ENCODE data around the gene LNX1. TPM values are rescaled to one million over a fixed set of nuclear protein-coding genes. Genes with fewer than 3 reads are reported as not detected.

LNX1 gene
- total RNA-seq, 2 experiments from 2014 or later, result not detected

GRCh38 chr4:53619431-53619830 is 28.1 kb upstream of the LNX1 start:
- intact Hi-C loops (cut with micrococcal nuclease; ENCODE audit: unreplicated experiment), result no loop called here
- Histone ChIP-seq H3K9me3 (ENCODE audit: low read length) (no peaks in the 10 kb centered on the region), H3K79me2 (ENCODE audit: insufficient read depth, low read depth, low read length) (no peaks in the 10 kb centered on the region), H3K36me3 (ENCODE audit: insufficient read depth, low read length) (no peaks in the 10 kb centered on the region), H2AFZ (ENCODE audit: low read length) (no peak overlapping the region), H3K4me1 (ENCODE audit: insufficient read depth, low read length, poor library complexity, severe bottlenecking) (no peaks in the 10 kb centered on the region), H3K9me2 (ENCODE audit: insufficient read depth, low read length) (no peaks in the 10 kb centered on the region), H4K20me1 (ENCODE audit: insufficient read depth, low read length) (no peaks in the 10 kb centered on the region), H3K4me3 (ENCODE audit: low read depth, low read length, poor library complexity, severe bottlenecking) (no peak overlapping the region), H3K4me2 (ENCODE audit: low read length) (no peak overlapping the region), H3K27ac (ENCODE audit: low read depth, low read length, poor library complexity, severe bottlenecking) (no peak overlapping the region)
- no peak for DNase-seq (ENCODE audit: low spot score)
- TF ChIP-seq, protein P1, sequence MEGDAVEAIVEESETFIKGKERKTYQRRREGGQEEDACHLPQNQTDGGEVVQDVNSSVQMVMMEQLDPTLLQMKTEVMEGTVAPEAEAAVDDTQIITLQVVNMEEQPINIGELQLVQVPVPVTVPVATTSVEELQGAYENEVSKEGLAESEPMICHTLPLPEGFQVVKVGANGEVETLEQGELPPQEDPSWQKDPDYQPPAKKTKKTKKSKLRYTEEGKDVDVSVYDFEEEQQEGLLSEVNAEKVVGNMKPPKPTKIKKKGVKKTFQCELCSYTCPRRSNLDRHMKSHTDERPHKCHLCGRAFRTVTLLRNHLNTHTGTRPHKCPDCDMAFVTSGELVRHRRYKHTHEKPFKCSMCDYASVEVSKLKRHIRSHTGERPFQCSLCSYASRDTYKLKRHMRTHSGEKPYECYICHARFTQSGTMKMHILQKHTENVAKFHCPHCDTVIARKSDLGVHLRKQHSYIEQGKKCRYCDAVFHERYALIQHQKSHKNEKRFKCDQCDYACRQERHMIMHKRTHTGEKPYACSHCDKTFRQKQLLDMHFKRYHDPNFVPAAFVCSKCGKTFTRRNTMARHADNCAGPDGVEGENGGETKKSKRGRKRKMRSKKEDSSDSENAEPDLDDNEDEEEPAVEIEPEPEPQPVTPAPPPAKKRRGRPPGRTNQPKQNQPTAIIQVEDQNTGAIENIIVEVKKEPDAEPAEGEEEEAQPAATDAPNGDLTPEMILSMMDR (conservative IDR thresholded peaks at IDR 0.05; ENCODE audit: low read length), result no peak
- no peak for TF ChIP-seq EZH2phosphoT487 (IDR thresholded peaks at IDR 0.05; ENCODE audit: borderline replicate concordance, low read depth, low read length)
- ChIA-PET CTCF (ENCODE audit: unreplicated experiment) (no interaction called here), POLR2A (interaction anchor here (0.6 kb wide), 1 partner anchor 607 kb away, joined by 4 read pairs; no protein-coding TSS in a partner anchor)
- BruUV-seq (replicated peaks), result no TSS peak

GRCh38 chr4:53618321-53618720 is 27.0 kb upstream of the LNX1 start:
- Histone ChIP-seq H3K79me2 (ENCODE audit: insufficient read depth, low read depth, low read length) (no peaks in the 10 kb centered on the region), H3K9me2 (ENCODE audit: insufficient read depth, low read length) (no peaks in the 10 kb centered on the region), H3K4me1 (ENCODE audit: insufficient read depth, low read length, poor library complexity, severe bottlenecking) (no peaks in the 10 kb centered on the region), H3K4me2 (ENCODE audit: low read length) (no peak overlapping the region), H3K4me3 (ENCODE audit: low read depth, low read length, poor library complexity, severe bottlenecking) (no peak overlapping the region), H4K20me1 (ENCODE audit: insufficient read depth, low read length) (no peaks in the 10 kb centered on the region), H3K27ac (ENCODE audit: low read depth, low read length, poor library complexity, severe bottlenecking) (no peak overlapping the region), H3K9me3 (ENCODE audit: low read length) (no peaks in the 10 kb centered on the region), H3K36me3 (ENCODE audit: insufficient read depth, low read length) (no peaks in the 10 kb centered on the region), H2AFZ (ENCODE audit: low read length) (no peak overlapping the region)
- TF ChIP-seq EZH2phosphoT487 (IDR thresholded peaks at IDR 0.05; ENCODE audit: borderline replicate concordance, low read depth, low read length), result no peak
- ChIA-PET POLR2A (interaction anchor here (0.6 to 0.9 kb wide), 3 partner anchors 15 to 92 kb away, joined by 3 to 4 read pairs (median 3); no protein-coding TSS in a partner anchor), CTCF (ENCODE audit: unreplicated experiment) (no interaction called here)
- BruUV-seq (replicated peaks), result no TSS peak
- DNase-seq (ENCODE audit: low spot score), result no peak
- intact Hi-C loops (cut with micrococcal nuclease; ENCODE audit: unreplicated experiment), result no loop called here

GRCh38 chr4:53617101-53617680 is 25.9 kb upstream of the LNX1 start:
- no peaks in the 10 kb centered on the region for H4K20me1 ChIP-seq (ENCODE audit: insufficient read depth, low read length)
- H3K4me2 ChIP-seq (ENCODE audit: low read length), result no peak overlapping the region
- no peaks in the 10 kb centered on the region for H3K79me2 ChIP-seq (ENCODE audit: insufficient read depth, low read depth, low read length)
- intact Hi-C loops (cut with micrococcal nuclease; ENCODE audit: unreplicated experiment), result no loop called here
- H2AFZ ChIP-seq (ENCODE audit: low read length), result no peak overlapping the region
- no peaks in the 10 kb centered on the region for H3K9me3 ChIP-seq (ENCODE audit: low read length)
- H3K9me2 ChIP-seq (ENCODE audit: insufficient read depth, low read length), result no peaks in the 10 kb centered on the region
- no TSS peak for BruUV-seq (replicated peaks)
- ChIA-PET CTCF (ENCODE audit: unreplicated experiment) (no interaction called here), POLR2A (interaction anchor here (0.7 to 1.4 kb wide), 3 partner anchors 9 to 1039 kb away, joined by 3 read pairs; no protein-coding TSS in a partner anchor)
- no peaks in the 10 kb centered on the region for H3K4me1 ChIP-seq (ENCODE audit: insufficient read depth, low read length, poor library complexity, severe bottlenecking)
- no peak overlapping the region for H3K27ac ChIP-seq (ENCODE audit: low read depth, low read length, poor library complexity, severe bottlenecking)
- DNase-seq (ENCODE audit: low spot score), result no peak
- H3K36me3 ChIP-seq (ENCODE audit: insufficient read depth, low read length), result no peaks in the 10 kb centered on the region
- TF ChIP-seq EZH2phosphoT487 (IDR thresholded peaks at IDR 0.05; ENCODE audit: borderline replicate concordance, low read depth, low read length), result no peak
- TF ChIP-seq, protein P1 (conservative IDR thresholded peaks at IDR 0.05; ENCODE audit: low read length), result no peak
- H3K4me3 ChIP-seq (ENCODE audit: low read depth, low read length, poor library complexity, severe bottlenecking), result no peak overlapping the region

All from OCI-LY7 (cell line).